Kidney (tissue), 14 donors: ENCODE measurements around the gene RNF175. TPM values are rescaled to one million over a fixed set of nuclear protein-coding genes. Genes with fewer than 3 reads are reported as not detected.

ENCODE experiments used
- DNase-seq, 5 donors: peaks; one replicate each; pipeline ENCODE4 v3.0.0-alpha.2; 2013 to 2020
- FAIRE-seq: peaks from 2 replicates; lab custom pipeline; 2012; peaks lifted over from hg19 to GRCh38; lab: Jason Lieb, UNC
- H3K27ac ChIP-seq, 2 donors: one replicate each; pipeline ENCODE4 v1.7.0; 2013; ENCODE audit warnings: low read depth in 2 of 2, low read length in 2 of 2, inconsistent platforms in 1 of 2
- H3K27me3 ChIP-seq: one replicate; pipeline ENCODE4 v1.7.1; 2013; ENCODE audit warnings: low read length, inconsistent platforms; ENCODE audit not compliant: control insufficient read depth, insufficient read depth
- H3K36me3 ChIP-seq, 3 donors: one replicate each; pipeline versions ENCODE4 v1.7.0 to v1.7.1; 2013; ENCODE audit warnings: low read length in 3 of 3, control low read depth in 1 of 3, inconsistent platforms in 1 of 3; ENCODE audit not compliant: insufficient read depth in 3 of 3, control insufficient read depth in 2 of 3
- H3K4me1 ChIP-seq, 3 donors: one replicate each; pipeline versions ENCODE4 v1.7.0 to v1.7.1; 2013; ENCODE audit warnings: low read length in 3 of 3, inconsistent platforms in 1 of 3, low read depth in 1 of 3; ENCODE audit not compliant: control insufficient read depth in 2 of 3, insufficient read depth in 2 of 3
- H3K4me3 ChIP-seq, 3 donors: one replicate each; pipeline versions ENCODE4 v1.7.0 to v1.8.1; 2013; ENCODE audit warnings: low read length in 3 of 3, control low read depth in 1 of 3, inconsistent platforms in 1 of 3
- H3K9ac ChIP-seq, 3 donors: one replicate each; pipeline versions ENCODE4 v1.7.0 to v1.7.1; 2013; ENCODE audit warnings: low read length in 3 of 3, control low read depth in 1 of 3, inconsistent platforms in 1 of 3
- H3K9me3 ChIP-seq, 3 donors: one replicate each; pipeline versions ENCODE4 v1.7.0 to v1.7.1; 2013; ENCODE audit warnings: low read length in 3 of 3, control low read depth in 1 of 3, inconsistent platforms in 1 of 3; ENCODE audit not compliant: control insufficient read depth in 2 of 3, insufficient read depth in 1 of 3
- intact Hi-C: fragments of 100-400 bp; cut with DNase I; formaldehyde crosslinking; loops from one replicate; pipeline ENCODE4 v1.11.1; 2022
- polyA plus RNA-seq: library from polyadenylated mRNA; stranded (reverse); fragments of 350-450 nt; fragmentation: Illumina TruSeq; extraction: RNeasy Lipid Tissue Mini Kit (QIAGEN cat#74804); gene quantifications from one replicate; pipeline ENCODE4 v1.2.3, GENCODE V29; 2014; ENCODE audit warnings: low read depth, low replicate concordance; ENCODE audit not compliant: insufficient read depth
- total RNA-seq: library from RNA; stranded (reverse); fragmentation: NEBNext Ultra II Directional; extraction: Animal tissue kit (Norgen Biotek cat#: 25700); gene quantifications from one replicate; pipeline ENCODE4 v1.2.1, GENCODE V29; 2021
- TF ChIP-seq, protein P1 (sequence below): IDR thresholded peaks from 3 replicates; pipeline ENCODE4 v1.5.1; 2012; ENCODE audit warnings: mild to moderate bottlenecking, moderate library complexity, borderline replicate concordance; ENCODE audit not compliant: insufficient read depth; ENCODE audit errors: extremely low read depth
- donor health status: control.
- donor health status: control.
- donor health status: control.
- donor health status: control.
- donor health status: control.
- donor health status: DM: yes; HTN: yes; CAD: no.
- donor health status: Normal renal cell carcinoma (clear cell type).

The RNF175 gene
- total and polyA plus RNA-seq, 2 donors from 2014 or later: 0.25 TPM; not detected in 1

DNA sequence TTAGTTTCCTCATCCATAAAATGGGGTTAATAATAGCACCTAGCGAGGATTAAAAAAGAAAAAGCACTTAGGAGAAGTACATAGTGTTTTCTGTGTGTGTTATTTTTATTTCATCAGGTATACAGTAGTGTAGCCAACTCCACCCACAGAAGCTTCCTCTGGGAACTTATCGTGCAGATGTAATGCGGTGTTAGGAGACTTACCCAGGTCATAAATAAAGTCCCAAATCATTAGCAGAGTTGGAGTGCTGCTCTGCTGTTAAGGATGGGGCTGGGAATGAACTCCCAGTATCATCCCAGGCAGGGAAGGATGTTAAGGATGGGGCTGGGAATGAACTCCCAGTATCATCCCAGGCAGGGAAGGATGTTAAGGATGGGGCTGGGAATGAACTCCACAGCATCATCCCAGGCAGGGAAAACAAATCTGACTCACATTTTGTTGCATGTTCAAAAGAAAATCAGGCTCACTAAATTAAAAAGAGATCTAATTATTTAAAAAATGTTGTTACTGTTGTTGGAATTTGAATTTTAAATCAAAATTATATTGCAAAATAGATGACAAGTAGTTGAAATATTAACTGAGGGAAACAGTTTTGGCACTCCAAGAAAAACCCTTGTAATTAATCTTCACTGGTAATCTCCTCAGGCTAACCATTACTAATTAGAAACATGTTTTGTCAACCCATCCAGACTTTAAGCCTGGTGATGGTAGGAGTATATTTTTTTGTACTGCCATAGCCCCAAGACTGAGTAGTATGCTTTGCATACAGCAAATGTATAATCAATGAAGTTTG is 39.3 kb upstream of the RNF175 start:
- FAIRE-seq: no peak
- H3K27ac ChIP-seq: no peak overlapping the region
- no peak overlapping the region for H3K4me3 ChIP-seq
- no peak overlapping the region for H3K9ac ChIP-seq
- TF ChIP-seq, protein P1, sequence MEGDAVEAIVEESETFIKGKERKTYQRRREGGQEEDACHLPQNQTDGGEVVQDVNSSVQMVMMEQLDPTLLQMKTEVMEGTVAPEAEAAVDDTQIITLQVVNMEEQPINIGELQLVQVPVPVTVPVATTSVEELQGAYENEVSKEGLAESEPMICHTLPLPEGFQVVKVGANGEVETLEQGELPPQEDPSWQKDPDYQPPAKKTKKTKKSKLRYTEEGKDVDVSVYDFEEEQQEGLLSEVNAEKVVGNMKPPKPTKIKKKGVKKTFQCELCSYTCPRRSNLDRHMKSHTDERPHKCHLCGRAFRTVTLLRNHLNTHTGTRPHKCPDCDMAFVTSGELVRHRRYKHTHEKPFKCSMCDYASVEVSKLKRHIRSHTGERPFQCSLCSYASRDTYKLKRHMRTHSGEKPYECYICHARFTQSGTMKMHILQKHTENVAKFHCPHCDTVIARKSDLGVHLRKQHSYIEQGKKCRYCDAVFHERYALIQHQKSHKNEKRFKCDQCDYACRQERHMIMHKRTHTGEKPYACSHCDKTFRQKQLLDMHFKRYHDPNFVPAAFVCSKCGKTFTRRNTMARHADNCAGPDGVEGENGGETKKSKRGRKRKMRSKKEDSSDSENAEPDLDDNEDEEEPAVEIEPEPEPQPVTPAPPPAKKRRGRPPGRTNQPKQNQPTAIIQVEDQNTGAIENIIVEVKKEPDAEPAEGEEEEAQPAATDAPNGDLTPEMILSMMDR: no peak
- H3K9me3 ChIP-seq: no peaks in the 10 kb centered on the region
- no peaks in the 10 kb centered on the region for H3K27me3 ChIP-seq
- intact Hi-C loops: no loop called here
- no peaks in the 10 kb centered on the region for H3K36me3 ChIP-seq
- no peaks in the 10 kb centered on the region for H3K4me1 ChIP-seq
- no peak for DNase-seq

DNA sequence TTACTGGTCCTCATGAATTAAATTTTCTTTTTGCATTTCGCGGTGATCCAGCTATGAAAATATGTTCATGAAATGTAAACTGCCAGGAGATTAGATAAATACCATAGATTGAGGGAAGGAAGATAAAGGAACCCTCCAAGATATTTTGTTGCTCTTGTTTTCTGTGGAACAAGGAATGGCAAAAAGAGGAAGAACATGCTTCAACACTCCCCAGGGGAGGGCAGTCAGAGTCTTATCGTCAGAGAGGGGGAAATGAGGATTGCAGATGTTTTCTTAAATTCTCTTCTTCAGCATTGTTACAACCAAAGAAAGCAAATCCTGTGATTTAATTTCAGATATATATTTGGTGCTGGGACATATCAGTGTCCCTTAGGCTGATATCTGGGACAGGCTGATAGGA is 38.6 kb upstream of the RNF175 start:
- TF ChIP-seq, protein P1: no peak
- Histone ChIP-seq H3K4me1 (no peaks in the 10 kb centered on the region), H3K9ac (no peak overlapping the region), H3K27ac (no peak overlapping the region), H3K9me3 (no peaks in the 10 kb centered on the region), H3K36me3 (no peaks in the 10 kb centered on the region), H3K4me3 (no peak overlapping the region), H3K27me3 (no peaks in the 10 kb centered on the region)
- FAIRE-seq: no peak
- intact Hi-C loops: no loop called here
- DNase-seq: no peak

DNA sequence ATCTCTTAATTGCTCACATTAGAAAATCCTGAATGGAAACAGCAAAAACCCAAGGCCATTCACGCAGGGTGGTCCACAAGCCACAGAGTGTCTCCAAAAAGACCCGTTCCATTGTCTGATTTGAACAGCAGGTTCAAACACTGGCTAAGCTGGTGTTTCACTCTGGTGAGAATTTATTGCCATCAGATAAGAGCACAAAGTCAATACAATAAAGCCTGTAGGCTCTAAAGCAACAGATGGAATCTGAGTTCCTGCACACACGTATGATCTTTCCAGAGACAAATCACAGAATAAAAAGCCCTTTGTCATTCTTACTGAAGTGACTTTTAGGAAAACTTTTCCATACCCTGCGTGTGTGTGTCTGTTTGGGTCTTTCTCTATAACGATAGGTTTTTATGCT is 34.2 kb upstream of the RNF175 start:
- FAIRE-seq (no peak), DNase-seq (no peak)
- Histone ChIP-seq H3K4me3 (no peak overlapping the region), H3K9me3 (no peaks in the 10 kb centered on the region), H3K36me3 (no peaks in the 10 kb centered on the region), H3K27me3 (peaks cover 14% of the 10 kb centered on the region), H3K9ac (no peak overlapping the region), H3K27ac (no peak overlapping the region), H3K4me1 (peaks cover 0 to 8% (median 0%) of the 10 kb centered on the region in 3 donors)
- intact Hi-C loops: no loop called here
- TF ChIP-seq, protein P1: no peak
